Upper lobe of left lung (tissue), 6 donors: Measurements from ENCODE around the gene SEC16A. TPM values are rescaled to one million over a fixed set of nuclear protein-coding genes. Genes with fewer than 3 reads are reported as not detected.

Source experiments
- ATAC-seq, 2 donors: fragments of 200-7000 bp; cut with Tn5 transposase; one replicate each; pipeline ENCODE4 v1.9.1; 2022; ENCODE audit warnings: mild to moderate bottlenecking in 2 of 2, moderate library complexity in 2 of 2; ENCODE audit not compliant: low FRiP score in 2 of 2
- DNase-seq, 2 donors: peaks; one replicate each; pipeline ENCODE4 v3.0.0-alpha.2; 2019 to 2020
- H3K27ac ChIP-seq, 4 donors: fragments of 200-600 bp; sonication (generic); one replicate each; pipeline ENCODE4 v1.5.1; 2016 to 2019
- H3K27me3 ChIP-seq, 4 donors: fragments of 200-600 bp; sonication (generic); one replicate each; pipeline ENCODE4 v1.5.1; 2017 to 2019
- H3K36me3 ChIP-seq, 4 donors: fragments of 200-600 bp; sonication (generic); one replicate each; pipeline ENCODE4 v1.5.1; 2016 to 2019
- H3K4me1 ChIP-seq, 4 donors: fragments of 200-600 bp; sonication (generic); one replicate each; pipeline ENCODE4 v1.5.1; 2018 to 2019
- H3K4me3 ChIP-seq, 4 donors: fragments of 200-600 bp; sonication (generic); one replicate each; pipeline ENCODE4 v1.5.1; 2017 to 2019; ENCODE audit warnings: mild to moderate bottlenecking in 2 of 4, moderate library complexity in 1 of 4
- H3K9me3 ChIP-seq, 4 donors: fragments of 200-600 bp; sonication (generic); one replicate each; pipeline ENCODE4 v1.5.1; 2018 to 2019
- EP300 ChIP-seq, 4 donors: sonication (generic); formaldehyde crosslinking; IDR thresholded peaks; one replicate each; pipeline ENCODE4 v1.5.1; 2017; ENCODE audit warnings: antibody characterized with exemption in 4 of 4, control low read depth in 2 of 4
- POLR2A ChIP-seq, 4 donors: fragments of 450-650 bp; IDR thresholded peaks; one replicate each; pipeline ENCODE4 v1.5.1; 2016 to 2017; ENCODE audit warnings: antibody characterized with exemption in 4 of 4, mild to moderate bottlenecking in 2 of 4
- POLR2AphosphoS5 ChIP-seq, 2 donors: sonication (generic); formaldehyde crosslinking; IDR thresholded peaks; one replicate each; pipeline ENCODE4 v1.5.1; 2017; ENCODE audit warnings: antibody characterized with exemption in 2 of 2
- WGBS, 2 donors: methylation state at CpG; one replicate each; pipeline ENCODE4 v1.1.5; 2017 to 2018; 5-methylcytosine and 5-hydroxymethylcytosine counted together
- total RNA-seq, 6 donors: library from RNA; depleted of rRNA in 4 of 6; stranded (reverse); fragments of >200 nt in 4 of 6; gene quantifications; one replicate each; pipeline versions ENCODE4 v1.1.0 to v1.2.1, GENCODE V29; 2016 to 2021
- TF ChIP-seq, protein P1 (sequence below), 6 experiments: fragments of 450-650 bp in 4 of 6; fragments of 200-600 bp in 2 of 6; sonication (generic) in 2 of 6; IDR thresholded peaks; one replicate each; pipeline ENCODE4 v1.5.1; 2016 to 2019; ENCODE audit warnings: antibody characterized with exemption in 6 of 6
- donor health status: DM: no; HTN: no; CAD: no; lungs with moderate emphysema.
- donor health status: DM: no; HTN: yes; CAD: no; lungs with severe emphysema.

The SEC16A gene
- total RNA-seq, 6 donors from 2014 or later = 64.1 to 89.1 (median 72.1) TPM

DNA sequence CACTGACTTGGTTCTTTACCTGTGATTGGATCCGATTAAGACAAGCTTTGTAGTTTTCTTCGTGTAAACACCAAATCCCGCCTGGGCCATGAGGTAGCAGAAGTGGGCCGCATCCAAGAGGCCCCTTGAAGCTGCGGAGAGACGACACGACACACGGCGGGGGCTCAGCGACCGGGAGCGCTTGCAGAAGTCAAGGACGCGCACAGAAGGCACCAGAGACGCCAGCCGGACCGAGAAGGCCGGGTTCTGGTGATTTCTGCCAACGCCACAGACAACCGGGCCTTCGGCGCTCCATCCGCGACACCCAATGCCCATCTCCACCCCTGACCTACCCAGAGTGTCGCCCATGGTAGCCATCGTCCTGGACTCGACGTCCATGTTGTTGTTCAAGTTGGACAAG lies 23.4 kb downstream of the SEC16A start:
- no peaks in the 10 kb centered on the region for H3K9me3 ChIP-seq
- ATAC-seq (no peak), DNase-seq (peak in 1 of 2 donors; percentile 74)
- TF ChIP-seq EP300 (IDR thresholded peaks at IDR 0.05) (no peak), POLR2AphosphoS5 (IDR thresholded peaks at IDR 0.05) (no peak), POLR2A (IDR thresholded peaks at IDR 0.05) (no peak)
- TF ChIP-seq, protein P1, sequence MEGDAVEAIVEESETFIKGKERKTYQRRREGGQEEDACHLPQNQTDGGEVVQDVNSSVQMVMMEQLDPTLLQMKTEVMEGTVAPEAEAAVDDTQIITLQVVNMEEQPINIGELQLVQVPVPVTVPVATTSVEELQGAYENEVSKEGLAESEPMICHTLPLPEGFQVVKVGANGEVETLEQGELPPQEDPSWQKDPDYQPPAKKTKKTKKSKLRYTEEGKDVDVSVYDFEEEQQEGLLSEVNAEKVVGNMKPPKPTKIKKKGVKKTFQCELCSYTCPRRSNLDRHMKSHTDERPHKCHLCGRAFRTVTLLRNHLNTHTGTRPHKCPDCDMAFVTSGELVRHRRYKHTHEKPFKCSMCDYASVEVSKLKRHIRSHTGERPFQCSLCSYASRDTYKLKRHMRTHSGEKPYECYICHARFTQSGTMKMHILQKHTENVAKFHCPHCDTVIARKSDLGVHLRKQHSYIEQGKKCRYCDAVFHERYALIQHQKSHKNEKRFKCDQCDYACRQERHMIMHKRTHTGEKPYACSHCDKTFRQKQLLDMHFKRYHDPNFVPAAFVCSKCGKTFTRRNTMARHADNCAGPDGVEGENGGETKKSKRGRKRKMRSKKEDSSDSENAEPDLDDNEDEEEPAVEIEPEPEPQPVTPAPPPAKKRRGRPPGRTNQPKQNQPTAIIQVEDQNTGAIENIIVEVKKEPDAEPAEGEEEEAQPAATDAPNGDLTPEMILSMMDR (IDR thresholded peaks at IDR 0.05) = no peak
- H3K36me3 ChIP-seq = peaks cover 80 to 100% (median 99%) of the 10 kb centered on the region in 4 donors
- H3K4me1 ChIP-seq = no peaks in the 10 kb centered on the region
- no peaks in the 10 kb centered on the region for H3K27me3 ChIP-seq
- H3K4me3 ChIP-seq = no peak overlapping the region
- 94 to 96% methylated on average over 26 to 28 of the region's 28 CpGs for WGBS, 2 donors
- no peak overlapping the region for H3K27ac ChIP-seq

DNA sequence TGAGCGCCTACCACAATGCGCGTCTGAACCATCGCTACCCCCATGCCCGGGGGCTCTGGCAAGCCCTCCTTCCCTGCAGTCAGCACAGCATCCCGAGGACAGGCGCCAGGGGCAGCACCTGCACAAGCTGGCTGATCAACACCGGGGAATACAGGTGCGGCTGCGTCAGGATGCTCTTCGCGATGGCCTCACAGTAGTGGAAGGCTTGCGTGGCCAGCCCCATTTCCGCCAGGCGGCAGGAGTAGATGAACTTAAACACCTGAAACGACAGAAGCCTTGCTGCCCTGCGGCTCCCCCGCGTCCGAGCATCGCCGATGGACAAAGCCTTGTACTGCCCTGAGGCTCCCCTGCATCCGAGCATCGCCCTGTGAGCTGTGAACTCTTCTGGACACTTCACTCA lies 25.5 kb downstream of the SEC16A start:
- no peak overlapping the region for H3K27ac ChIP-seq
- ATAC-seq (no peak), DNase-seq (no peak)
- no peaks in the 10 kb centered on the region for H3K4me1 ChIP-seq
- TF ChIP-seq EP300 (IDR thresholded peaks at IDR 0.05) = no peak
- no peak for TF ChIP-seq POLR2A (IDR thresholded peaks at IDR 0.05)
- TF ChIP-seq, protein P1 (IDR thresholded peaks at IDR 0.05) = no peak
- no peak for TF ChIP-seq POLR2AphosphoS5 (IDR thresholded peaks at IDR 0.05)
- H3K27me3 ChIP-seq = no peaks in the 10 kb centered on the region
- no peak overlapping the region for H3K4me3 ChIP-seq
- H3K36me3 ChIP-seq = peaks cover 68 to 100% (median 93%) of the 10 kb centered on the region in 4 donors
- no peaks in the 10 kb centered on the region for H3K9me3 ChIP-seq
- 94 to 96% methylated on average over 16 to 24 of the region's 24 CpGs for WGBS, 2 donors

DNA sequence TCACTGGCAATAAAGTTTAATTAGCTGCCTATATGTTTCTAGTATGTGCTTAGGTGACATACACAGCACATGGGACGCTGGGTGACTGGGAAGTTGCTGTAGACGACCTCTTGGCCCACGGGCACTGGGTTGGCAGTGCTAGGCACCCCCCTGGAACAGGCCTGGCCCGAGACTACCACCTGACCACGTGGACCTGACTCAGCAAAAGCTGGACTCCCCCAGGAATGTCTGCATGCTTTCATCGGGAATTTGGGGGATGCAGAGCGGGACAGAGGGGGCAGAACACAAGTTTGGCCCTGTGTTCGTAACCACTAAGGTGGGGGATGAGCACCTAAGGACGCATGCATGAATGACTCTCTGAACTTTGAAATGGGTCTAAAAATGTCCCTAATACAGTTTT lies 26.6 kb downstream of the SEC16A start:
- 83 to 96% methylated on average over 4 to 9 of the region's 9 CpGs for WGBS, 2 donors
- DNase-seq (no peak), ATAC-seq (no peak)
- H3K36me3 ChIP-seq = peaks cover 63 to 100% (median 88%) of the 10 kb centered on the region in 4 donors
- no peak overlapping the region for H3K4me3 ChIP-seq
- H3K4me1 ChIP-seq = no peaks in the 10 kb centered on the region
- no peaks in the 10 kb centered on the region for H3K9me3 ChIP-seq
- no peaks in the 10 kb centered on the region for H3K27me3 ChIP-seq
- no peak overlapping the region for H3K27ac ChIP-seq
- TF ChIP-seq POLR2A (IDR thresholded peaks at IDR 0.05) = no peak
- TF ChIP-seq, protein P1 (IDR thresholded peaks at IDR 0.05) = no peak
- TF ChIP-seq POLR2AphosphoS5 (IDR thresholded peaks at IDR 0.05) = no peak
- no peak for TF ChIP-seq EP300 (IDR thresholded peaks at IDR 0.05)

DNA sequence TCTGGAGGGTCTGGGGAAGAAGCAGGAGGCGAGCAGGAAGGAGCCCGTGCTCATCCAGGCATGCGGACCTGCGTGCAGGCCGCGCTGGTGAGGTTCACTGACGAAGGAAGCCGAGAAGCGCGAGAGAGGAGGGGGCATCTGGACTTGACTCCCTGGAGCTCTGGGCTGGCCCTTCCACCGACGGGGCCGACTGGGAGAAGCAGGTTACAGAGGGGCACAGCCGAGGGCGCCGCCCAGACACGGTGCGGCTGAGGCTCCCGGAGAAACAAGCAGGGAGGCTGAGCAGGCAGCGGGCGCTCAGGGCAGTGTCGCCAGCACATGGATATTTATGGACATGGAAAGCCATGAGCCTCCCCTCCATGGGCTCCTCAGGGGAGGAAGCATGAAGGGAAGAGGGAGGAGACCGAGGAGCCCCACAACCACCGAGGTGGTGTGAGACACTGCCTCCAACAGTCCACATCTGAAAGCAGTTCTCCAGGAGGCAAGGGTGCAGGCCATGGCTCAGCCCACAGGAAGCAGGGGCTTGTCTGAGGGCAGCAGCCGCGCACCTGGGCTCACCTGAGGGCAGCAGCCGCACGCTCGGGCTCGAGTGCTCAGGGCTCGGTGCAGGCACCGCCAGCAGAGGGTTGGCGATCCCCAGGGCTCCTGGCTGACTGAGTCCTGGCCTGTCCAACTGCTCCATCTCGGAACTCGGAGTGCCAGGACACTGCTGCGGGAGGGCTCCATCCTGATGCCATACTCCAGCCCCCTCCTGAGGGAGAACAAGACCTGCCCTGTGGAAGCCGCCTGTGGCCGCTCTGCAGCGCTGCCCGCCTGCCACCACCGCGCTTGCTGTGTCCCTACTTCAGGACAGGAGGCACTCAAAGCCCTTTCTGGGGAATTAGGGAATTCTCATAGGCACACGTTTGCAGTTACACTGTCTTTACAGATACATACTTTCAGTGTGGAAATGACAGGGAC lies 27.5 kb downstream of the SEC16A start:
- ATAC-seq (no peak), DNase-seq (peak in 1 of 2 donors; percentile 73)
- Histone ChIP-seq H3K4me3 (no peak overlapping the region), H3K4me1 (no peaks in the 10 kb centered on the region), H3K27me3 (no peaks in the 10 kb centered on the region), H3K27ac (no peak overlapping the region), H3K9me3 (no peaks in the 10 kb centered on the region), H3K36me3 (peaks cover 60 to 100% (median 89%) of the 10 kb centered on the region in 4 donors)
- TF ChIP-seq, protein P1 (IDR thresholded peaks at IDR 0.05) = no peak
- TF ChIP-seq POLR2AphosphoS5 (IDR thresholded peaks at IDR 0.05) (no peak), POLR2A (IDR thresholded peaks at IDR 0.05) (no peak), EP300 (IDR thresholded peaks at IDR 0.05) (no peak)
- 92 to 93% methylated on average over 29 to 43 of the region's 43 CpGs for WGBS, 2 donors
